HepG2 (cell line): Measurements from ENCODE around the gene VPS11. TPM values are rescaled to one million over a fixed set of nuclear protein-coding genes. Genes with fewer than 3 reads are reported as not detected.
A peak's percentile ranks its signal among the peaks of the same experiment; 100 is the strongest.

ENCODE experiments used
- AKAP8 ChIP-seq: sonication (generic); formaldehyde crosslinking; IDR thresholded peaks from 2 replicates; pipeline ENCODE4 v1.5.1; 2020; ENCODE audit warnings: mild to moderate bottlenecking, missing genetic modification reagents
- ARID4A ChIP-seq: sonication (generic); formaldehyde crosslinking; IDR thresholded peaks from 2 replicates; pipeline ENCODE4 v1.5.0; 2020; ENCODE audit warnings: mild to moderate bottlenecking, missing genetic modification reagents, borderline replicate concordance
- CHD4 ChIP-seq: fragments of 200-600 bp; sonication (generic); IDR thresholded peaks from 2 replicates; pipeline ENCODE4 v1.7.0; 2017; ENCODE audit warnings: mild to moderate bottlenecking, low read length, borderline replicate concordance
- FOSL1 ChIP-seq: sonication (generic); formaldehyde crosslinking; IDR thresholded peaks from 2 replicates; pipeline ENCODE4 v1.9.0; 2021; ENCODE audit warnings: missing genetic modification reagents, borderline replicate concordance
- GTF2F1 ChIP-seq: fragments of 150-350 bp; IDR thresholded peaks from 2 replicates; pipeline ENCODE4 v1.6.1; 2014; ENCODE audit warnings: low read length
- KMT2B ChIP-seq: IDR thresholded peaks from 2 replicates; pipeline ENCODE4 v1.6.1; 2016; ENCODE audit warnings: missing genetic modification reagents, missing compliant biosample characterization
- SMAD1 ChIP-seq: sonication (generic); formaldehyde crosslinking; IDR thresholded peaks from 2 replicates; pipeline ENCODE4 v1.4.0; 2020; ENCODE audit warnings: missing genetic modification reagents, low read depth, mild to moderate bottlenecking, borderline replicate concordance
- ZBTB10 ChIP-seq: sonication (generic); formaldehyde crosslinking; IDR thresholded peaks from 2 replicates; pipeline ENCODE4 v1.4.0; 2020; ENCODE audit warnings: missing genetic modification reagents, borderline replicate concordance
- ZBTB7B ChIP-seq: sonication (generic); formaldehyde crosslinking; IDR thresholded peaks from 2 replicates; pipeline ENCODE4 v1.4.0; 2020; ENCODE audit warnings: missing genetic modification reagents
- ZFP62 ChIP-seq: sonication (generic); formaldehyde crosslinking; IDR thresholded peaks from 2 replicates; pipeline ENCODE4 v1.4.0; 2020; ENCODE audit warnings: missing genetic modification reagents
- ZNF136 ChIP-seq: sonication (generic); formaldehyde crosslinking; IDR thresholded peaks from 2 replicates; pipeline ENCODE4 v1.8.1; 2022; ENCODE audit warnings: low read depth, mild to moderate bottlenecking, moderate library complexity, missing genetic modification reagents
- ZNF260 ChIP-seq: sonication (generic); formaldehyde crosslinking; IDR thresholded peaks from 2 replicates; pipeline ENCODE4 v1.4.0; 2020; ENCODE audit warnings: missing genetic modification reagents, low read depth, mild to moderate bottlenecking, borderline replicate concordance
- ZNF333 ChIP-seq: sonication (generic); formaldehyde crosslinking; IDR thresholded peaks from 2 replicates; pipeline ENCODE4 v1.4.0; 2020; ENCODE audit warnings: mild to moderate bottlenecking, missing genetic modification reagents, borderline replicate concordance
- polyA plus RNA-seq, 8 experiments: library from polyadenylated mRNA; depleted of rRNA in 3 of 8; stranded (reverse) in 7 of 8; unstranded in 1 of 8; fragments of >200 nt; fragmentation: Illumina TruSeq in 4 of 8; extraction: Trizol in 4 of 8; gene quantifications; 2 replicates each; pipeline versions ENCODE4 v1.2.1 to v1.2.3, GENCODE V29; 2011 to 2016; ENCODE audit warnings: low read depth in 4 of 8, missing spikeins in 1 of 8, mixed read lengths in 1 of 8; ENCODE audit not compliant: insufficient read depth in 1 of 8
- total RNA-seq, 5 experiments: library from RNA; depleted of rRNA; stranded (reverse); fragments of >200 nt; fragmentation: Illumina TruSeq; extraction: Trizol; gene quantifications; 2 replicates each; pipeline ENCODE4 v1.2.3, GENCODE V29; 2016; ENCODE audit warnings: low read depth in 1 of 5
- TF ChIP-seq, protein P1 (sequence below): sonication (generic); formaldehyde crosslinking; IDR thresholded peaks from 2 replicates; pipeline ENCODE4 v1.4.0; 2020; ENCODE audit warnings: mild to moderate bottlenecking, low read depth, missing genetic modification reagents
- TF ChIP-seq, protein P2 (sequence below): sonication (generic); formaldehyde crosslinking; IDR thresholded peaks from 2 replicates; pipeline ENCODE4 v1.4.0; 2020; ENCODE audit warnings: mild to moderate bottlenecking, missing genetic modification reagents
- TF ChIP-seq, protein P3 (sequence below): sonication (generic); formaldehyde crosslinking; IDR thresholded peaks from 2 replicates; pipeline ENCODE4 v1.4.0; 2020; ENCODE audit warnings: missing genetic modification reagents

VPS11 gene
- total and polyA plus RNA-seq, 2 of the 13 experiments (the other 11 are each of a cell fraction or from before 2014, with no cell fraction given) = 13.7 to 21.6 TPM

- TF ChIP-seq ZNF333 (CRISPR knock-in tag) (no peak), SMAD1 (no peak), ZNF260 (CRISPR knock-in tag) (no peak), ZBTB7B (CRISPR knock-in tag) (0 out of 2 replicates have a peak, but pooled peaks have one; percentile 25), FOSL1 (CRISPR knock-in tag) (no peak), GTF2F1 (no peak), ZFP62 (CRISPR knock-in tag) (no peak), ZBTB10 (no peak), CHD4 (no peak), AKAP8 (CRISPR knock-in tag) (no peak; the same call in 1 of the 2 replicates), ARID4A (CRISPR knock-in tag) (no peak), KMT2B (CRISPR knock-in tag) (no peak; the same call in 1 of the 2 replicates), ZNF136 (CRISPR knock-in tag) (no peak)
- TF ChIP-seq, protein P1, sequence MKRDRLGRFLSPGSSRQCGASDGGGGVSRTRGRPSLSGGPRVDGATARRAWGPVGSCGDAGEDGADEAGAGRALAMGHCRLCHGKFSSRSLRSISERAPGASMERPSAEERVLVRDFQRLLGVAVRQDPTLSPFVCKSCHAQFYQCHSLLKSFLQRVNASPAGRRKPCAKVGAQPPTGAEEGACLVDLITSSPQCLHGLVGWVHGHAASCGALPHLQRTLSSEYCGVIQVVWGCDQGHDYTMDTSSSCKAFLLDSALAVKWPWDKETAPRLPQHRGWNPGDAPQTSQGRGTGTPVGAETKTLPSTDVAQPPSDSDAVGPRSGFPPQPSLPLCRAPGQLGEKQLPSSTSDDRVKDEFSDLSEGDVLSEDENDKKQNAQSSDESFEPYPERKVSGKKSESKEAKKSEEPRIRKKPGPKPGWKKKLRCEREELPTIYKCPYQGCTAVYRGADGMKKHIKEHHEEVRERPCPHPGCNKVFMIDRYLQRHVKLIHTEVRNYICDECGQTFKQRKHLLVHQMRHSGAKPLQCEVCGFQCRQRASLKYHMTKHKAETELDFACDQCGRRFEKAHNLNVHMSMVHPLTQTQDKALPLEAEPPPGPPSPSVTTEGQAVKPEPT (CRISPR knock-in tag) = no peak
- TF ChIP-seq, protein P2, sequence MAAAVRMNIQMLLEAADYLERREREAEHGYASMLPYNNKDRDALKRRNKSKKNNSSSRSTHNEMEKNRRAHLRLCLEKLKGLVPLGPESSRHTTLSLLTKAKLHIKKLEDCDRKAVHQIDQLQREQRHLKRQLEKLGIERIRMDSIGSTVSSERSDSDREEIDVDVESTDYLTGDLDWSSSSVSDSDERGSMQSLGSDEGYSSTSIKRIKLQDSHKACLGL = no peak
- TF ChIP-seq, protein P3, sequence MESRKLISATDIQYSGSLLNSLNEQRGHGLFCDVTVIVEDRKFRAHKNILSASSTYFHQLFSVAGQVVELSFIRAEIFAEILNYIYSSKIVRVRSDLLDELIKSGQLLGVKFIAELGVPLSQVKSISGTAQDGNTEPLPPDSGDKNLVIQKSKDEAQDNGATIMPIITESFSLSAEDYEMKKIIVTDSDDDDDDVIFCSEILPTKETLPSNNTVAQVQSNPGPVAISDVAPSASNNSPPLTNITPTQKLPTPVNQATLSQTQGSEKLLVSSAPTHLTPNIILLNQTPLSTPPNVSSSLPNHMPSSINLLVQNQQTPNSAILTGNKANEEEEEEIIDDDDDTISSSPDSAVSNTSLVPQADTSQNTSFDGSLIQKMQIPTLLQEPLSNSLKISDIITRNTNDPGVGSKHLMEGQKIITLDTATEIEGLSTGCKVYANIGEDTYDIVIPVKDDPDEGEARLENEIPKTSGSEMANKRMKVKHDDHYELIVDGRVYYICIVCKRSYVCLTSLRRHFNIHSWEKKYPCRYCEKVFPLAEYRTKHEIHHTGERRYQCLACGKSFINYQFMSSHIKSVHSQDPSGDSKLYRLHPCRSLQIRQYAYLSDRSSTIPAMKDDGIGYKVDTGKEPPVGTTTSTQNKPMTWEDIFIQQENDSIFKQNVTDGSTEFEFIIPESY (CRISPR knock-in tag) = no peak
These were observed 26.6 kb downstream of the VPS11 start (continued) for GRCh38 chr11:119093942-119094815.
